Astrocyte of the hippocampus (primary cell): ENCODE data around the gene DNAAF8.
"Not testable (repeated sequence)": the region's sequence is repeated elsewhere in the genome, so short reads cannot be mapped to it uniquely, and the experiment has no call there.

Experiments
- DNase-seq: peaks from one replicate; pipeline ENCODE4 v3.0.0; 2011; ENCODE audit warnings: low read depth, low spot score

The DNAAF8 gene

DNA sequence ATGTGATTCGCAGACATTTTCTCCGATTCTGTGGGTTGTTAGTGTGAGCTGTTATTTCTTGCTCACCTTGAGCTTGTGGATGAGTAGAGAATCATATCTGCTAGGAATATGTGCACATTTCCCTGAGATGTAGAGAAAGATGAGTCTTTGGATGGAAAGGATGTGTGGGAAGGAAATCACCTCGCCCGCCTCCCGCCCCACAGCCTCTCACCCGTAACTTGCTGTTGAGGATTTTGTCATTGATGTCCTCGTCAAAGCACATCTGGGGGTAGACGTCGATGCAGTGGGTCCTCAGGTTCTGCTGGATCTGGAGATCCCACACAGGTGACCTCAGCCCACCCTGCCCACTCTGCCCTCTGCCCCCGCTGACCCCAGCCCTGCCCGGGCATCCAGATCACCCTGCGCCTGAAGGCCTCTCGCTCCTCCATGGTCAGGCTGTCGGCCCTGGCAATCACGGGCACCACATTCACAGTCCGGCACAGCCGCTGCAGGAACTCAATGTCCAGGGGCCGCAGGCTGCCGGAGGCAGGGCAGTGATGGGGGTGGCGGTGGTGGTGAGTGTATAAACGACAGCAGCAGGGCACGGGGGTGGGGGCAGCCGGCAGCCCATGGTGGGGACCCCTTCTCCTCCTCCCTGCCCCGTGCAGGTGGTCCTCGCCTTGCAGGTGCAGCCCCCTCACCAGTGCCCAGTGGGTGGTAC, 49.1 kb downstream of the DNAAF8 start:
- no peak for DNase-seq

DNA sequence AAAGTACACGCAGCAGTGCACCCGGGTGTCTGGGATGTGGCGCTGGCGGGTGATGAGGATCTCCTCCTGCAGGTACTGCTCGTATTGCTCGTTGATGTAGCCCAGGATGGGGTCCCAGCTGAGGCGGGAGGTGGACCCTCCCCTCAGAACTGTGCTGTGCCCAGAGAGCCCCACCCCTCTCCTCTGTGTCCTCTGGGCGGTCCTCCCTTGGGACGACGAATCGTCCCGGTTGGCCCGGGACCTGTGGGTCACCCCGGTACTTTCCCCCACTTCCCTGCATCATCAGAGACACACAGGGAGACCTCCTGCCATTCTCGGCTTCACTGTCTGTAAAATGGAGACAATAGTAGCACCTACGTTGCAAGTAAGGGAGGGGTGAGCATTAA, 49.6 kb downstream of the DNAAF8 start:
- no peak for DNase-seq

DNA sequence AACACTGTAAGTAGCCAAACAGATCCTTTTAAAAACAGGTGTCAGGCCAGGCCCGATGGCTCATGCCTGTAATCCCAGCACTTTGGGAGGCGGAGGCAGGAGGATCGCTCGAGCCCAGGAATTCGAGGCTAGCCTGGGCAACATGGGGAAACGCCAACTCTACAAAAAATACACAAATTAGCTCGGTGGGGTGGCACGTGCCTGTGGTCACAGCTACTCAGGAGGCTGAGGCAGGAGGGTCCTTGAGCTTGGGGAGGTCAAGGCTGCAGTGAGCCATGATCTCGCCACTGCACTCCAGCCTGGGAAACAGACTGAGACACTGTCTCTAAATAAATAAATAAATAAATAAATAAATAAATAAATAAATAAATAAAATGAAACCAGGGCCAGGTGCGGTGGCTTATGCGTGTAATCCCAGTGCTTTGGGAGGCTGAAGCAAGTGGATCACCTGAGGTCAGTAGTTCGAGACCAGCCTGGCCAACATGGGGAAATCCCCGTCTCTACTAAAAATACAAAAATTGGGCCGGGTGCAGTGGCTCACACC, 50.2 kb downstream of the DNAAF8 start:
- not testable (repeated sequence) for DNase-seq

DNA sequence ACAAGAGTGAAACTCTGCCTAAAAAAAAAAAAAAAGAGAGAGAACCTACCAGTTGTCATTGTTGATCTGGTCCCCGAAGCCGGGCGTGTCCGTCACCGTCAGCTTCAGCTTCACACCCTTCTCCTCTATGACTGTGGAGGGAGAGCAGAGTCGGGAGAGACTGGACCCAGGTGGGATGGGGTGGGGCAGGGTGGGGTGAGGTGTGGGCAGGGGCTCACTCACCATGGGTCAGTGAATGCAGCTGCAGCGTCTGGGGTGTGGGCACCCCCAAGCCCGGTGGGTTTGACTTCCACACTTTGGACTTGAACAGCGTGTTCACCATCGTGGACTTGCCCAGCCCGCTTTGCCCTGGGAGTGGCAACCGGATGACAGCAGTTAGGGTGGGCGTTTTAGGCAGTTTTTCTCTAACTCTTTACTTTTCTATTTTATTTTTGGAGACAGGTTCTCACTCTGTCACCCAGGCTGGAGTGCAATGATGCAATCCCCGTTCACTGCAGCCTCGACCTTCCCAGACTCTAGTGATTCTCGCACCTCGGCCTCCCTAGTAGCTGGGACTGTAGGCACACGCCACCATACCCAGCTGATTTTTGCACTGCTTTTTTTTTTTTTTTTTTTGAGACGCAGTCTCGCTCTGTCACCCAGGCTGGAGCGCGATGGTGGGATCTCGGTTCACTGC, 51.6 kb downstream of the DNAAF8 start:
- DNase-seq, result no peak

DNA sequence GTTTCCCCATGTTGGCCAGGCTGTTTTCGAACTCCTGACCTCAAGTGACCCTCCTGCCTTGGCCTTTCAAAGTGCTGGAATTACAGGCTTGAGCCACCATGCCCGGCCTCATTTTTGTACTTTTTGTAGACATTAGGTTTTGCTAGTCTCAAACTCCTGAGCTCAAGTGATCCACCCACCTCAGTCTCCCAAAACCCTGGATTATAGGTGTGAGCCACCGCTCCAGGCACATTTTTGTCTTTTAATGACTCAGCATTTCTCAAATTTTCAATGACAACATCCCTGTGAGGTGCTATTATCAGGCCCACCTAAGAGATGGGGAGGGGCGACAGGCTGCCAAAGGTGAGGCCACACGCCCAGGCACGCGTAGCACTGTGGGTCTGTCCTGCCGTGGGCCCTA, 52.7 kb downstream of the DNAAF8 start:
- DNase-seq, result no peak

DNA sequence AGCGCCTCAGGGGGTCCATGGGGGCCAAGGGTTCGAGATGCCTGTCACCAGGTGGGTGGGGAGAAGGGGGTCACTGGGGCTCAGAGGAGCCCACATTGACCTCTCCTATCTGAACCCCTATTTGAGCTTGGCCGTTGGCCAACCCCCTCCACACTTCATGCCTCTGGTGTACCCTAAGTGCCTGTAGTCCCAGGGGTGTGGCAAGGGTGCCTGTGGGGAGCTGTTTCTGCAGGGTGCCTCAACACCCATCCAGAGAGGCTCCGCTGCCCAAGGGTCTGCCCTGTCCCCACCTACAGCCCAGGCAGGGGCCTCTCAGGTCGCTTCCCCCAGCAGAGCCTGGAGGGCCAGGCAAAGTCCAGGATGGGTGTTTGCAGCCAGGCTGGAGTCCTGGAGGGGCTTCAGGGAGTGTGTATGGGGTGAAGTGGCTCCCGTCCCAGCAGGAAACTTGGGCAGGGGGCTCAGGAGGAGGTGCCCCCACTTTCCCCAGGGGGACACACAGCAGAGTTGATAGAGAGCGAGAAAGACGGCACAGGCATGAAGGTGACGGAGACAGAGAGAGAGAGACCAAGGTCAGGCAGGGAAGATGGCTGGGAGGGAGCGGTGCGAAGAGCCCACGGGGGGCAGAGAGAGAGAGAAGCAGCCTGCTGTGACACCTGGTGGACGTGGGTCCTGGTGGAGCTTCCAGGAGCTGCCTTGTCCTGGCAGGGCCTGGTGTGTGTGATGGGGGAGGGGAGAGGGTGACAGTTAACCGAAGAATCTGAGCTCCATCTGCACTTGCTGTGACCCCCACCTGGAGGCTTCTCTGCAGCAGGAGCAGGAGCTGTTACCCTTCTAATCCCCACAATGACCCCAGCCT, 53.5 kb downstream of the DNAAF8 start, which contains the start of gene SEPTIN12:
SEPTIN12 (minus strand) TSS at position 719 of the 856 bp plus-strand sequence; CDS start at position 19, 700 bp downstream.
- DNase-seq, result no peak

DNA sequence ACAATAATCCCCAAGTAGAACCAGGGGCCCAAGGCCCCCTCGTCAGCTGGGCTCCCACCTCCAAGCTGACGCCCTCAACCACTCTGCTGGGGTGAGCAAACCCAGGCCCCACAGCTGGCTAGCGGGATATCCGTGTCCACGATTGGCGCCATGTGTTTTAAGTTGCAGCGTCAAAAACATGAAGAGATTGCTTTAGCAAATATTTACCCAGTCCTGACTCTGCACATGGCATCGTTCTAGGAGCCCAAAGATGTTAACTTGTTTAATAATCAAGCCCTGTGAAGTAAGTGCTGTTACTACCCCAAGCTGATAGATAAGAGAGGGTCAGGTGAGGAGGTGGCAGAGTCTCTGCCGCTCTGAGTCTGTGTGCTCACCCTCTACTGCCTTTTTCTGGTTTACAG, 54.2 kb downstream of the DNAAF8 start:
- DNase-seq, result no peak

DNA sequence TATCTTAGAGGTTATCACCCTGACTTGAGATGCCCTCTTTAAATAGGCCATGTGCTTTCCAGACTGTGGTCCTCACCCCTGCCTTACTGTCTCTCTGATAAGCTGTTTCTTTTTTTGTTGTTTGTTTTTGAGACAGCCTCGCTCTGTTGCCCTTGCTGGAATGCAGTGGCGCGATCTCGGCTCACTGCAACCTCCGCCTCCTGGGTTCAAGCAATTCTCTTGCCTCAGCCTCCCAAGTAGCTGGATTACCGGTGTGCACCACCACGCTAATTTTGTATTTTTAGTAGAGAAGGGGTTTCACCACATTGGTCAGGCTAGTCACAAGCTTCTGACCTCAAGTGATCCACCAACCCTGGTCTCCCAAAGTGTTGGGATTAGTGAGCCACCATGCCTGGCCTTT, 54.6 kb downstream of the DNAAF8 start:
- no peak for DNase-seq

DNA sequence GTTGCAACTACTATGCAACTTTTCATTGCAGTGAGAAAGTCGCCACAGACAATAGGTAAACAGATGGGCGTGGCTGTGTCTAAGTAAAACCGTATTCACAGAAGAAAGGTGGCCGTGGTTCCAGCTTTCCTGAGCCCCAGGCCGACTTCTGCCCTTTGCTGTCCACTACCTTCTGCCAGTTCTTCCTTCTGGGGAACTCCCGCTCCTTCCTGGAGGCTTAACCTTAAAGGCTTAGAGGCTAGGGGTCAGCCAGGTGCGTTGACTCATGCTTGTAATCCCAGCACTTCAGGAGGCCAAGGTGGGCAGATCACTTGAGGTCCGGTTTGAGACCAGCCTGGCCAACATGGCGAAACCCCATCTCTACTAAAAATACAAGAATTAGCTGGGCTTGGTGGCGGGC, 55.9 kb downstream of the DNAAF8 start:
- DNase-seq, result no peak

DNA sequence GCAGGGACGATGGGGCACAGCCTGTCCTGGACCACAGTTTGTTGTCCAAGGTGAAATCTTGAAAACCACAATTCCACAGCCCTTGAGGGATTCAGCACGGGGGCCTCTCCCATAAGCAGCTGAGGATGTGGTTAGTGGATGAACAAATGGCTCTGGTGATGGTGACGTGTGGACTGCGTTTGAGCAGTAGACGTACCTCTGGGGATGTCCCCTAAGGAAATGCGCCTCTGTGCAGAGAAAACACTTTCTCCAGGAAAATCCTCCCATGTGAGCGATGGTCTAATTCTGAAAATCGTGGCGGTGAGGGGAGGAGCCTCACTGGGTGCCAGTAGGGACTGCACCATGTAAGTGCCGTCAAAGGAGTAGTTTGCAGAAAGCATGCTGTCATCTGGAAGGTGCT, 56.5 kb downstream of the DNAAF8 start:
- DNase-seq, result no peak

DNA sequence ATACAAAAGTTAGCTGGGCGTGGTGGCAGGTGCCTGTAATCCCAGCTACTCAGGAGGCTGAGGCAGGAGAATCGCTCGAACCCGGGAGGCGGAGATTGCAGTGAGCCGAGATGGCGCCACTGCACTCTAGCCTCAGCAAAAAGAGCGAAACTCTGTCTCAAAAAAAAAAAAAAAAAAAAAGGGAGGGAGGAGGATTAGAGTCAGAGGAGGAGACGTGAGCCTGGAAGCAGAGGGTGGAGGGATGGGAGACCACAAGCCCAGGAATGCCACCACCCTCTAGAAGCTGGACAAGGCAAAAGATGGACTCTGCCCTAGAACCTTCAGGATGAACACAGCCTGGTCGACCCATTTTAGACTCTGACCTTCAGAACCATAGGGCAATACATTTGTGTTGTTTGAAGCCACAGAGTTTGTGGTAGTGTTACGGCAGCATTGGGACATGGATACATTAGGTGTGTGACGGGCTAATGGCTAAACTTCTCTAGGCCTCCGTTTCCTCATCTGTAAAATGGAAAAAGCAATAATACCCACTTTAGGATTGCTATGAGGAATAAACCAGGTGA, 58.7 kb downstream of the DNAAF8 start:
- no peak for DNase-seq

DNA sequence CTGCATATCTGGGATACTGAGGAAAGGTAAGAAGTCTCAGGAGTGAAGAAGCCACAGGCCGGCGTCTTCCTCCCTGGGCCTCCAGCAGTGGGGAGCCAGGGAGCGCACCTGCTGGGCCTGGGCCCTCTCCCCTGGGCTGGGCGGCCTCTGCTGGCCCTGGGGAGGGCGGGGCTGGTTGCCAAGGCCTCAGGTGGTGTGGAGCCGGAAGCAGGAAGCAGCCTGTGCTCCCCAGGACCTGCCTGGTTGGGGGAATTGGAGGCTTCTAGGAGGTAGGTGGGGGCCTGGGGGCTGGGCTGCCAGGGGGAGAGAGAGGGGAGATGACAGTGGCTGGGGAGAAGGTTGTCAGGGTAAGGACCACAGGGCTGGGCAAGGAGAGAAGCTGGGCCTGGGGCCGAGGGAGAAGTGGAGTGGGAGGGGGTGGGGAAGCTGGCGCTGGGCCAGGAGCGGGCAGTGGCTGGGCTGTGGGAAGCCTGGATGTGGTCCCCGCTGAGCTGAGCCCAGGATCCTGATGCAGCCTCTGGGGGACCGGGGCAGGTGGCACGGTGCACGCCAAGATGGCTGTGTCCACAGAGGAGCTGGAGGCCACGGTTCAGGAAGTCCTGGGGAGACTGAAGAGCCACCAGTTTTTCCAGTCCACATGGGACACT, 61.0 kb downstream of the DNAAF8 start, which contains the start of gene SMIM22:
SMIM22 (plus strand) TSS at position 189 of the 647 bp plus-strand sequence; CDS start at position 555, 366 bp downstream.
- no peak for DNase-seq

DNA sequence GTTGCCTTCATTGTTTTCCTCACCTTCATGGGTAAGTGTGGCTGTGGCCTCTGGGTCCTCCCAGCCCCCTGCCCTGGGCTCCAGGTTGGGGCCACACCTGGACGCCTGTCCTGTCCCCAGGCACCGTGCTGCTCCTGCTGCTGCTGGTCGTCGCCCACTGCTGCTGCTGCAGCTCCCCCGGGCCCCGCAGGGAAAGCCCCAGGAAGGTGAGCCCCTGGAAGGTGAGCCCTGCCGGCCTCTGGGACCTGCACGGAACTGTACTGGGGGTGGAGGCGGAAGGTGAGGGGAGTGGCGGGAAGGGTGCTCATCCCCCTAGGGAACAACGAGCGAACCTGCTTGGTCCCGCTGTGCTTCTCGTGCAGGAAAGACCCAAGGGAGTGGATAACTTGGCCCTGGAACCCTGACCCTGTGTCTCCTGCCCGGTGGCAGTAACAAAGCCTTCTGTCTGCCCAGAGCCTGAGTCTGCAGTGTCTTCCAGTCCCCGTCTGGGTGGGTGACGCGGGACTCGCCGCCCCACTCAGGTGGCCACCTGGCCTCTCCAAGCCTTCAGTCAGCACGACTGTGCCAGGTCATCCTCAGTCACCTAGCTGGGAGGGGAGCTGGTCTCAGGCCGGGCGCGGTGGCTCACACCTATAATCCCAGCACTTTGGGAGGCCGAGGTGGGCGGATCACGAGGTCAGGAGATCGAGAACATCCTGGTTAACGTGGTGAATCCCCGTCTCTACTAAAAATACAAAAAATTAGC, 61.7 kb downstream of the DNAAF8 start:
- DNase-seq, result no peak

DNA sequence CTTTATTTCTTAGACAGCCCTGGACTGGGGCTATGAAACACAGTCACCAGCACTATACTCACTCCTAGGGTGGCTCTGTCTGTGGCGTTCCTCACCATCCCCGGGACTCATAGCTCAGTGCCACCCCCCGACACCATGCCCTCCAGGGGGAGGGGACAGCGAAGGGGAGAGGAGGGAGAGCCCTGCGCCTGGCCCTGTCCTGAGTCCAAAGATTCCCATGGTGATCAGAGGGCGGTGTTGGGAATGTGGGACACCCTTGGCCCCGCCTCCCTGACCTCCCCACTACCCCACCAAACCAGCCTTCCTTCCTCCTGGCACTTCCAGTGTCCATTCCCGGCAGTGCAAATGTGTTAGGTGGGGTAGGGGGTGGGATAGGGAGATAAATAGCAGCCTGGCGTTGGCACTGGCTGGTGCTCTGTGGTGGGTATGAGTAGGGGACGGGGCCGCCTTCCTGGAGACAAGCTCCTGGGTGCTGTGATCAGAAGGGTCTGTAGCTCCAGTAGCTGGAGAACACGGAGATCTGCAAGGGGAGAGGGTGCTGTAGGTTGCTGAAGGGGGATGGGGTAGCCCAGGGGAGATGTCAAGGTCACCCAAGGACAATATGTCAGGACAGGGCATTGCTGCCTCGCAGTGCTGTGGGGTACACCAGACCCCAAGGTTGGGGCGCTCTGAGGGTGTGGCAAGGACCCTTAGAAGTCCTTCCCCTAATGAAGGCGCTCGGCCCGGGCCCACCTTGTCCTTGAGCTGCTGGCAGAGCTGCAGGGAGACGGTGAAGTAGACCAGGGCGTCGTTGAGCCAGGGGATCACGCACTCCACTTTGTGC, 62.9 kb downstream of the DNAAF8 start:
- no peak for DNase-seq

DNA sequence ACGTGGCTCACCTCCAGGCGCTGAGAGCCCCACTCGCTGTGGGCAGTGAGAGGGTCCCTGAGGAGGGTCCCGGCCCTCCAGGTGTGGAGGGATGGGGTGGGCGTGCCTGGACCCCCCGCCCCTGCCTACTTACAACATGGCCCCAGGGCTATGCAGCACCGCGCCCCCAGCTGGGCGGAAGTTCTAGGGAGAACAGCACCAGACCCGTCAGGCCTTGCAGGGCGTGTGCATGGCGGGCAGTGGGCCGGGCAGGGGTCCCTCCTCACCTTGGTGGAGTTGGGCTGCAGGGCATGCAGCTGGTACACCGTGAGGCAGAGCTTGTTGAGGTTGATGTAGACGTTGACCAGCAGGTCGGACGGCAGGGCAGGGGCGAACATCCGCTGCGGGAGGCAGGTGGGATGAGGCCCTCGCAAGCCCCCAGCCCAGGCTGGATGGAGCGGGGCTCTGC, 63.5 kb downstream of the DNAAF8 start:
- no peak for DNase-seq

DNA sequence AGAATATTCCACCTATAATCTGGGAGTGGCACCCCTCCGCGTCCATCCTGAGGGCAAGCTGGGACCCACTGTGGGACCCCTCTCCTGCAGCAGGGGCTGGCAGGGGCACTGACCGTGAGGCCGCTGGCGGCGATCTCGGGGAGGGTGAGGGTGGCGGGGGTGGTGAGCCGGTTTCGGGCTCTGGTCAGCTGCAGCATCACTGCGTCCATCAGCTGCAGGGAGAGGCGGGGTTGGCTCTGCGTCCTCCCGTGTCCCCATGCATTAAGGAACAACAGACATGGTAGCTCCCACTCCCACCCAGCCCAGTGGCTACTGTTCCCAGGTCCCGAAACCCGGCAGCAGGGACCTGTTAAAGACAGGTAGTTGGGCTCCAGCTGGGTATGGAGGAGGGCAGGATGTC, 64.1 kb downstream of the DNAAF8 start:
- no peak for DNase-seq
